ENCODE results near the gene RRP1.
A peak's percentile ranks its signal among the peaks of the same experiment; 100 is the strongest.

Gene RRP1

GRCh38 chr21:43789276-43790009 is at the start of gene RRP1:
RRP1 (plus strand) TSS chr21:43789577; CDS start chr21:43789630, 53 bp downstream.
- peak; percentile 90 to 95 for DNase-seq

GRCh38 chr21:43739621-43740435 is 49.5 kb upstream of the RRP1 start:
- no peak for DNase-seq

- DNase-seq: no peak
Observed at GRCh38 chr21:43740497-43741156, 48.8 kb upstream of the RRP1 start.

GRCh38 chr21:43741423-43742096 is 47.8 kb upstream of the RRP1 start:
- no peak for DNase-seq

- DNase-seq: no peak
Observed at GRCh38 chr21:43743947-43744346, 45.4 kb upstream of the RRP1 start.

- DNase-seq: no peak
Observed at GRCh38 chr21:43744725-43745124, 44.7 kb upstream of the RRP1 start.

GRCh38 chr21:43745772-43746517 is 43.4 kb upstream of the RRP1 start:
- no peak for DNase-seq

GRCh38 chr21:43748622-43749021 is 40.8 kb upstream of the RRP1 start:
- DNase-seq: no peak

GRCh38 chr21:43749651-43750262 is 39.6 kb upstream of the RRP1 start:
- no peak for DNase-seq

- DNase-seq: no peak
Observed at GRCh38 chr21:43750339-43751033, 38.9 kb upstream of the RRP1 start.

- DNase-seq: no peak
Observed at GRCh38 chr21:43751955-43752591, 37.3 kb upstream of the RRP1 start.

GRCh38 chr21:43752758-43753438 is 36.5 kb upstream of the RRP1 start:
- no peak for DNase-seq

GRCh38 chr21:43753439-43753799 is 36.0 kb upstream of the RRP1 start:
- DNase-seq: no peak

- DNase-seq: no peak
Observed at GRCh38 chr21:43754948-43755781, 34.2 kb upstream of the RRP1 start.

- DNase-seq: no peak
Observed at GRCh38 chr21:43755820-43756594, 33.4 kb upstream of the RRP1 start.

GRCh38 chr21:43757601-43758000 is 31.8 kb upstream of the RRP1 start:
- DNase-seq: no peak

- no peak for DNase-seq
Observed at GRCh38 chr21:43758111-43758641, 31.2 kb upstream of the RRP1 start.

GRCh38 chr21:43758811-43759210 is 30.6 kb upstream of the RRP1 start:
- DNase-seq: no peak

All from stimulated activated CD4-positive, alpha-beta T cell treated with anti-CD3 and anti-CD28 coated beads, Interleukin-4, amount 100 ng/mL, for 4 hours (primary cell).